GM23338 (cell line): Measurements from ENCODE around the gene KRTAP1-3. TPM values are rescaled to one million over a fixed set of nuclear protein-coding genes. Genes with fewer than 3 reads are reported as not detected.

Experiments
- ATAC-seq: fragments of 200-7000 bp; cut with Tn5 transposase; 3 replicates; pipeline ENCODE4 v1.9.1; 2020
- DNase-seq: peaks from one replicate; pipeline ENCODE4 v3.0.0-alpha.2; 2015; ENCODE audit warnings: low spot score
- H2AFZ ChIP-seq: fragments of 200-600 bp; sonication (generic); 2 replicates; pipeline ENCODE4 v1.8.0; 2016; ENCODE audit warnings: antibody characterized with exemption, mild to moderate bottlenecking, moderate library complexity
- H3F3A ChIP-seq: fragments of 200-600 bp; sonication (generic); replicated peaks from 2 replicates; pipeline ENCODE4 v1.8.0; 2017; ENCODE audit warnings: antibody characterized with exemption, mixed run types, low read depth
- H3K27ac ChIP-seq: fragments of 200-600 bp; sonication (generic); 2 replicates; pipeline ENCODE4 v1.6.1; 2016; ENCODE audit warnings: low read depth
- H3K27me3 ChIP-seq: fragments of 200-600 bp; sonication (generic); 2 replicates; pipeline ENCODE4 v1.8.0; 2016; ENCODE audit warnings: mild to moderate bottlenecking, mixed run types, moderate library complexity; ENCODE audit not compliant: insufficient read depth
- H3K36me3 ChIP-seq: fragments of 200-600 bp; sonication (generic); 2 replicates; pipeline ENCODE4 v1.8.0; 2016; ENCODE audit warnings: mild to moderate bottlenecking; ENCODE audit not compliant: insufficient read depth
- H3K4me1 ChIP-seq: fragments of 200-600 bp; sonication (generic); 2 replicates; pipeline ENCODE4 v1.8.0; 2016; ENCODE audit warnings: mild to moderate bottlenecking, moderate library complexity; ENCODE audit not compliant: insufficient read depth
- H3K4me2 ChIP-seq: fragments of 200-600 bp; sonication (generic); 2 replicates; pipeline ENCODE4 v1.7.1; 2017; ENCODE audit warnings: mixed run types
- H3K4me3 ChIP-seq: fragments of 200-600 bp; sonication (generic); 2 replicates; pipeline ENCODE4 v1.6.1; 2016; ENCODE audit warnings: mixed run types
- H3K79me2 ChIP-seq: fragments of 200-600 bp; sonication (generic); replicated peaks from 2 replicates; pipeline ENCODE4 v1.8.0; 2017; ENCODE audit warnings: mild to moderate bottlenecking; ENCODE audit not compliant: insufficient read depth
- H3K9me2 ChIP-seq: fragments of 200-600 bp; sonication (generic); 2 replicates; pipeline ENCODE4 v1.8.0; 2017; ENCODE audit not compliant: insufficient read depth
- H4K20me1 ChIP-seq: fragments of 200-600 bp; sonication (generic); replicated peaks from 2 replicates; pipeline ENCODE4 v1.8.0; 2017; ENCODE audit warnings: mild to moderate bottlenecking; ENCODE audit not compliant: insufficient read depth
- H3K27ac Mint-ChIP-seq: 2 replicates; pipeline ENCODE4 v1.8.0; 2020; ENCODE audit warnings: inconsistent platforms, mild to moderate bottlenecking, moderate library complexity, mixed read lengths
- H3K27me3 Mint-ChIP-seq: 3 replicates; pipeline ENCODE4 v1.8.0; 2022; ENCODE audit warnings: low read depth, mild to moderate bottlenecking, moderate library complexity, mixed read lengths, inconsistent platforms; ENCODE audit not compliant: insufficient read depth, poor library complexity
- H3K36me3 Mint-ChIP-seq: 3 replicates; pipeline ENCODE4 v1.8.0; 2021; ENCODE audit warnings: low read depth, mild to moderate bottlenecking, inconsistent platforms, moderate library complexity, mixed read lengths
- H3K4me1 Mint-ChIP-seq: 3 replicates; pipeline ENCODE4 v1.8.0; 2020; ENCODE audit warnings: mild to moderate bottlenecking, inconsistent platforms, mixed read lengths
- H3K4me3 Mint-ChIP-seq: 3 replicates; pipeline ENCODE4 v1.8.0; 2021; ENCODE audit warnings: moderate library complexity, mild to moderate bottlenecking, inconsistent platforms, mixed read lengths
- H3K9me3 Mint-ChIP-seq: 3 replicates; pipeline ENCODE4 v1.8.0; 2020; ENCODE audit warnings: moderate library complexity, mild to moderate bottlenecking, inconsistent platforms, mixed read lengths
- CREB1 ChIP-seq: fragments of 250-450 bp; sonication (Bioruptor Pico); IDR thresholded peaks from 2 replicates; pipeline ENCODE4 v1.5.0; 2020; ENCODE audit warnings: low read depth, mild to moderate bottlenecking, moderate library complexity
- ETS1 ChIP-seq: IDR thresholded peaks from 2 replicates; pipeline ENCODE4 v1.6.1; 2016; ENCODE audit warnings: antibody characterized with exemption
- EZH2 ChIP-seq: fragments of 200-600 bp; sonication (generic); IDR thresholded peaks from one replicate; pipeline ENCODE4 v1.8.0; 2017; ENCODE audit warnings: antibody characterized with exemption, mild to moderate bottlenecking, low read depth; ENCODE audit not compliant: unreplicated experiment
- JUNB ChIP-seq: IDR thresholded peaks from one replicate; pipeline ENCODE4 v1.6.1; 2016; ENCODE audit warnings: antibody characterized with exemption; ENCODE audit not compliant: unreplicated experiment
- NANOG ChIP-seq: IDR thresholded peaks from 2 replicates; pipeline ENCODE4 v1.6.1; 2016; ENCODE audit warnings: antibody characterized with exemption, borderline replicate concordance
- POLR2AphosphoS5 ChIP-seq: IDR thresholded peaks from 2 replicates; pipeline ENCODE4 v1.6.1; 2016; ENCODE audit warnings: antibody characterized with exemption, low read depth
- STAT1 ChIP-seq: IDR thresholded peaks from one replicate; pipeline ENCODE4 v1.6.1; 2016; ENCODE audit warnings: antibody characterized with exemption; ENCODE audit not compliant: unreplicated experiment
- ZNF462 ChIP-seq: fragments of 250-450 bp; sonication (Bioruptor Pico); IDR thresholded peaks from 2 replicates; pipeline ENCODE4 v1.5.0; 2020; ENCODE audit warnings: mild to moderate bottlenecking, moderate library complexity
- polyA plus RNA-seq: library from polyadenylated mRNA; unstranded; fragments of >200 nt; fragmentation: Nextera tagmentation; extraction: Ambion mirVana; gene quantifications from 2 replicates; pipeline ENCODE4 v1.2.1, GENCODE V29; 2016
- total RNA-seq: library from RNA; depleted of rRNA; stranded (reverse); fragments of >200 nt; shearing (Covaris generic); gene quantifications from 2 replicates; pipeline ENCODE4 v1.2.3, GENCODE V29; 2014
- TF ChIP-seq, protein P1 (sequence below), 2 experiments: fragments of 200-600 bp in 1 of 2; sonication (generic) in 1 of 2; conservative IDR thresholded peaks; 2 replicates each; pipeline versions ENCODE4 v1.5.1 to v1.6.1; 2016 to 2017; ENCODE audit warnings: antibody characterized with exemption in 2 of 2, low read depth in 2 of 2, mild to moderate bottlenecking in 2 of 2, moderate library complexity in 1 of 2
- TF ChIP-seq, protein P2 (sequence below): IDR thresholded peaks from one replicate; pipeline ENCODE4 v1.6.1; 2018; ENCODE audit warnings: antibody characterized with exemption; ENCODE audit not compliant: unreplicated experiment

KRTAP1-3 gene
- total and polyA plus RNA-seq, 2 experiments from 2014 or later: not detected

DNA sequence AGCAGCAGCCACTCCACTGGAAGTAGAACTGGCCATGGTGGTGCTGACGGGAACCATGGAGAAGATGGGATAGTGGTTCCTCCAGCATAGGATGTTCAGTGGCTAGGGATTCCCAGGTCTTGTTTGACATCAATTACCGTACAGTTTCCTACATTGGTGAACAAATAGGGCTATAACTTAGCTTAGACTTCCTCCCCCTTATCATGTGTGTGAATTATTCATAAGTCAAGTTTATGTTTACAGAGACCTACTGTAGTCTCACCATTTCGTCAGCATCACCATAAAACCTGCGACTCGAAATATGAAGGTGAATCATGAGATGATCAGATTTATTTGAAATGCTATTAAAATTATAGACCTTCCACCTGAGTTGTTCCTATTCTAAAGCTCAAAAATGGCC is 24.1 kb upstream of the KRTAP1-3 start (continued):
- TF ChIP-seq EZH2 (no peak), JUNB (no peak), CREB1 (CRISPR knock-in tag) (no peak)
- TF ChIP-seq, protein P1, sequence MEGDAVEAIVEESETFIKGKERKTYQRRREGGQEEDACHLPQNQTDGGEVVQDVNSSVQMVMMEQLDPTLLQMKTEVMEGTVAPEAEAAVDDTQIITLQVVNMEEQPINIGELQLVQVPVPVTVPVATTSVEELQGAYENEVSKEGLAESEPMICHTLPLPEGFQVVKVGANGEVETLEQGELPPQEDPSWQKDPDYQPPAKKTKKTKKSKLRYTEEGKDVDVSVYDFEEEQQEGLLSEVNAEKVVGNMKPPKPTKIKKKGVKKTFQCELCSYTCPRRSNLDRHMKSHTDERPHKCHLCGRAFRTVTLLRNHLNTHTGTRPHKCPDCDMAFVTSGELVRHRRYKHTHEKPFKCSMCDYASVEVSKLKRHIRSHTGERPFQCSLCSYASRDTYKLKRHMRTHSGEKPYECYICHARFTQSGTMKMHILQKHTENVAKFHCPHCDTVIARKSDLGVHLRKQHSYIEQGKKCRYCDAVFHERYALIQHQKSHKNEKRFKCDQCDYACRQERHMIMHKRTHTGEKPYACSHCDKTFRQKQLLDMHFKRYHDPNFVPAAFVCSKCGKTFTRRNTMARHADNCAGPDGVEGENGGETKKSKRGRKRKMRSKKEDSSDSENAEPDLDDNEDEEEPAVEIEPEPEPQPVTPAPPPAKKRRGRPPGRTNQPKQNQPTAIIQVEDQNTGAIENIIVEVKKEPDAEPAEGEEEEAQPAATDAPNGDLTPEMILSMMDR (conservative IDR thresholded peaks at IDR 0.05; ENCODE audit: low read depth in 2 of 2): no peak
- TF ChIP-seq, protein P2, sequence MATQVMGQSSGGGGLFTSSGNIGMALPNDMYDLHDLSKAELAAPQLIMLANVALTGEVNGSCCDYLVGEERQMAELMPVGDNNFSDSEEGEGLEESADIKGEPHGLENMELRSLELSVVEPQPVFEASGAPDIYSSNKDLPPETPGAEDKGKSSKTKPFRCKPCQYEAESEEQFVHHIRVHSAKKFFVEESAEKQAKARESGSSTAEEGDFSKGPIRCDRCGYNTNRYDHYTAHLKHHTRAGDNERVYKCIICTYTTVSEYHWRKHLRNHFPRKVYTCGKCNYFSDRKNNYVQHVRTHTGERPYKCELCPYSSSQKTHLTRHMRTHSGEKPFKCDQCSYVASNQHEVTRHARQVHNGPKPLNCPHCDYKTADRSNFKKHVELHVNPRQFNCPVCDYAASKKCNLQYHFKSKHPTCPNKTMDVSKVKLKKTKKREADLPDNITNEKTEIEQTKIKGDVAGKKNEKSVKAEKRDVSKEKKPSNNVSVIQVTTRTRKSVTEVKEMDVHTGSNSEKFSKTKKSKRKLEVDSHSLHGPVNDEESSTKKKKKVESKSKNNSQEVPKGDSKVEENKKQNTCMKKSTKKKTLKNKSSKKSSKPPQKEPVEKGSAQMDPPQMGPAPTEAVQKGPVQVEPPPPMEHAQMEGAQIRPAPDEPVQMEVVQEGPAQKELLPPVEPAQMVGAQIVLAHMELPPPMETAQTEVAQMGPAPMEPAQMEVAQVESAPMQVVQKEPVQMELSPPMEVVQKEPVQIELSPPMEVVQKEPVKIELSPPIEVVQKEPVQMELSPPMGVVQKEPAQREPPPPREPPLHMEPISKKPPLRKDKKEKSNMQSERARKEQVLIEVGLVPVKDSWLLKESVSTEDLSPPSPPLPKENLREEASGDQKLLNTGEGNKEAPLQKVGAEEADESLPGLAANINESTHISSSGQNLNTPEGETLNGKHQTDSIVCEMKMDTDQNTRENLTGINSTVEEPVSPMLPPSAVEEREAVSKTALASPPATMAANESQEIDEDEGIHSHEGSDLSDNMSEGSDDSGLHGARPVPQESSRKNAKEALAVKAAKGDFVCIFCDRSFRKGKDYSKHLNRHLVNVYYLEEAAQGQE: no peak

DNA sequence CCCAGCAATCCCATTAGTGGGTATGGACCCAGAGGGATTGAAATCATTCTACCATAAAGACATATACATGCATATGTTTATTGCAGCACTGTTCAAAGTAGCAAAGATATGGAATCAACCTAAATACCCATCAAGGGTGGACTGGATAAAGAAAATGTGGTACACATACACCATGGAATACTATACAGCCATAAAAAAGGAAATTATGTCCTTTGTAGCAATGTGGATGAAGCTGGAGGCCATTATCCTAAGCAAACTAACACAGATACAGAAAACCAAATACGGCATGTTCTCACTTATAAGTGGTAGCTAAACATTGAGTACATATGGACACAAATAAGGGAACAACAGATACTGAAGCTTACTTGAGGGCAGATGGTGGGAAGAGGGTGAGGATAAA is 22.9 kb upstream of the KRTAP1-3 start:
- Mint-ChIP-seq H3K27me3 (no peaks in the 10 kb centered on the region), H3K27ac (no peak overlapping the region), H3K36me3 (0 out of 3 replicates have a peak, but pooled peaks cover 3% of the 10 kb centered on the region), H3K4me3 (no peak overlapping the region), H3K4me1 (peaks cover 6% of the 10 kb centered on the region), H3K9me3 (peaks cover 6% of the 10 kb centered on the region; the same call in 1 of the 3 replicates)
- no peak overlapping the region for H2AFZ ChIP-seq
- DNase-seq (no peak), ATAC-seq (no peak)
- H3K27me3 ChIP-seq: no peaks in the 10 kb centered on the region
- 0 out of 2 replicates have a peak, but pooled peaks cover 6% of the 10 kb centered on the region for H3K4me1 ChIP-seq
- H3F3A ChIP-seq: no peaks in the 10 kb centered on the region
- H3K79me2 ChIP-seq: no peaks in the 10 kb centered on the region
- no peaks in the 10 kb centered on the region for H4K20me1 ChIP-seq
- no peaks in the 10 kb centered on the region for H3K9me2 ChIP-seq
- no peak overlapping the region for H3K4me2 ChIP-seq
- H3K27ac ChIP-seq: no peak overlapping the region
- H3K4me3 ChIP-seq: no peak overlapping the region
- no peaks in the 10 kb centered on the region for H3K36me3 ChIP-seq
- TF ChIP-seq JUNB (no peak), STAT1 (no peak), CREB1 (CRISPR knock-in tag) (no peak), ZNF462 (CRISPR knock-in tag) (no peak), NANOG (no peak), ETS1 (no peak), POLR2AphosphoS5 (no peak)
- TF ChIP-seq, protein P1 (conservative IDR thresholded peaks at IDR 0.05; ENCODE audit: low read depth in 2 of 2): no peak
